ENCODE data around the gene CCDC92. TPM values are rescaled to one million over a fixed set of nuclear protein-coding genes. Genes with fewer than 3 reads are reported as not detected.
A peak's percentile ranks its signal among the peaks of the same experiment; 100 is the strongest.

The CCDC92 gene
- polyA plus RNA-seq, 2 of the 4 experiments (the other 2 are of a cell fraction) = 27.2 to 27.5 TPM

DNA sequence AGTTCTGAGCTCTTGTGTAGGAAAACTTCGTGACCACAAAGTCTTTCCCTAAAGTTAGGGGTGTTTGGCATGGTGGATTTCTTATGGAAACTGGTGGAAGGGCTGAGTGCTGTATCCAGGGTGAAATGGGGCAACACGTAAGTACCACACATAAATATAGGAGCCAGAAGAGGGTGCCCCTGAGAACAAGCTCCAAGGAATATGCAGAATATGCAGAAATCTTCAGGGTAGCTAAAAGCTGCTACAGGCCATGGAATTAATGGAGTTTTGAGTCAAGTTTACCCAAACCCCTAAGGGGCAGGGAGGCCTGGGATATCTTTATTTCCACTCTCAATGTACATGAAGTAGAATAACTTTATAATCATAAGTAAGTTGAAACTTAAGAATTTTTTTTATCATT is 44.4 kb upstream of the CCDC92 start:
- CTCF ChIA-PET = interaction anchor here (2.2 to 3.3 kb wide), 2 partner anchors 15 to 20 kb away, joined by 7 to 23 read pairs; no protein-coding TSS in a partner anchor
- H3K27ac ChIP-seq = no peak overlapping the region
- ATAC-seq (peak in 1 of 2 experiments; percentile 52; a peak in 1 of 6 replicates), DNase-seq (ENCODE audit: low read depth in 1 of 2, low spot score in 1 of 2) (no peak), FAIRE-seq (no peak)
- POLR2A ChIA-PET = no interaction called here
- no peaks in the 10 kb centered on the region for H3K9me3 ChIP-seq
- H3K4me3 ChIP-seq = no peak overlapping the region
- TF ChIP-seq ZSCAN20 (CRISPR knock-in tag; IDR thresholded peaks at IDR 0.05) = no peak
- no peak for TF ChIP-seq FOSL2 (IDR thresholded peaks at IDR 0.05)
- TF ChIP-seq FOSL2 (CRISPR knock-in tag; IDR thresholded peaks at IDR 0.05) = no peak
- peak; percentile 41 for TF ChIP-seq MAFK (IDR thresholded peaks at IDR 0.05; ENCODE audit: partially characterized antibody)
- no peak for TF ChIP-seq HOXA7 (CRISPR knock-in tag; IDR thresholded peaks at IDR 0.05)
- TF ChIP-seq SMC3 (IDR thresholded peaks at IDR 0.05) = no peak
- no peak overlapping the region for H3K4me2 ChIP-seq
- H3K4me1 ChIP-seq = no peaks in the 10 kb centered on the region
- 84% methylated on average over 2 of the region's 2 CpGs for WGBS (ENCODE audit: missing lambda C conversion rate)

DNA sequence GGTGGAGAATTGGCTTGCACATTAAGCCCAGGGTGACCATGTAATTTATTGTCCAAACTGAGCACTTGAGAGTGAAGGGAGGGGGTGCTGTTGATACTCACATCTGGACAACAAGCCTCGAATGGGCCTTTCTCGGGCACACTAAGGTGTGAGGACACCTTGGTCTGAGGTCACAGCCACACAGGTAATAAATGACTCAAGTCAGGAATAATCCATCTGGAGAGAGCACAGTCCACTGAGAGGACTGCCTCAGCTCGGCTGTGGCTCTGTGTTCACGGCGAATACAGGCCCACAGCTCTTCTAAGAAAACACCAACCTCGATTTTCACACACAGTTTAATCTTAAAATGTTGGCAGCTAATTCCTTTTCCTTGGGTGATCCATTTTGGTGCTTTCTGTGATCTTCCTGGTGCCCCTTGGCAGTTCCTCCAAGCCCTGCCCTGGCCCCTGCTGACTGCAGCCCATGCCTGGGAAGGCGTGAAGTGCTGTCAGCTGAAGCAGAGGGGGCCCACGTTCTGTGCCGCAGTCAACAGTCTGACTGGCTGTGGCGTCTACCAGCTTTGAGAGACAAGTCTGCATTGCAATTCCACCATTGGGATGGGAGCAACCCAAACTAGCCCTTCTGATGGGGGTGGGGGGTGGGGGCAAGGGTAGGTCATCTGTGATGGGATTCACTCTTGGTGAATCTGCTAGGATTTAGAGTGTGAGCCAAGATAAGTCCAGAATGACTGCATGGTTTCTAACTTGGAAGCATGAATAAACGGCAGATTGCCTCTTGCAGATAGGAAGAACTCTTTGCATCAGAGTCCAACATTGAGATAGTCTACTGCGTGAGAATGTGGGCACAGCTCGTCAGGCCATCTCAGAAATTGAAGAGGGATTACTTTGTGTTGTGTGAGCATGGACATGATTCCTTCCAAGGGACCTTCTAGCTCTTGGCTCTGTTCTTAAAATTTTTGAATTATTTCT is 43.1 kb upstream of the CCDC92 start:
- POLR2A ChIA-PET = no interaction called here
- Histone ChIP-seq H3K4me2 (no peak overlapping the region), H3K9me3 (no peaks in the 10 kb centered on the region), H3K4me1 (no peaks in the 10 kb centered on the region), H3K4me3 (no peak overlapping the region), H3K27ac (no peak overlapping the region)
- WGBS (ENCODE audit: missing lambda C conversion rate) = 89% methylated on average over 12 of the region's 13 CpGs
- ATAC-seq = no peak
- TF ChIP-seq HOXB5 (CRISPR knock-in tag; IDR thresholded peaks at IDR 0.05) = no peak
- DNase-seq (ENCODE audit: low read depth in 1 of 2, low spot score in 1 of 2) = no peak
- FAIRE-seq = no peak
- CTCF ChIA-PET = interaction anchor here (0.9 to 3.3 kb wide), 5 partner anchors 9 to 32 kb away, joined by 3 to 23 read pairs (median 7); no protein-coding TSS in a partner anchor

DNA sequence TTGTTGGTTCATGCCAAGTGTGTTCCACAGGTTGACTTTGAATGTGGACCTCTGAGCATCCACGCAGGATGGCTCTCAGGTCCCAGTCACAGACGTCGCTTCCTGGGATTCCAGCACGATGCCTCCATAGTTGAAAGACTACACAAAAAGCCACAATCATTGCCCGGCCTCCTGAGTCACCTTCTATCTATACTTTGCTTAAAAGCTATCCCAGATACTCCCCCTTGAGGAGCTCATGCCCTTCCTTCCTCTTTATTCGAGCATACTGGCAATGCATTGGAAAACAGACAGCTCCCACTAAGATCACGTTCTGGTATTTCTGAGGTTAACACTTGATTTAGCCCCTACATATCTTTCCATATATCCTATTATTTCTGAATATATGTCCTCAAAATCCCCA is 40.4 kb upstream of the CCDC92 start:
- Histone ChIP-seq H3K9me3 (no peaks in the 10 kb centered on the region), H3K4me1 (no peaks in the 10 kb centered on the region), H3K4me3 (no peak overlapping the region), H3K4me2 (no peak overlapping the region), H3K27ac (no peak overlapping the region)
- ATAC-seq (no peak), DNase-seq (ENCODE audit: low read depth in 1 of 2, low spot score in 1 of 2) (no peak), FAIRE-seq (no peak)
- ChIA-PET POLR2A (no interaction called here), CTCF (interaction anchor here (1.0 to 3.0 kb wide), 3 partner anchors 20 to 34 kb away, joined by 3 to 8 read pairs (median 4); no protein-coding TSS in a partner anchor)
- TF ChIP-seq ZSCAN20 (CRISPR knock-in tag; IDR thresholded peaks at IDR 0.05) (no peak), RFX5 (IDR thresholded peaks at IDR 0.05) (no peak), CBX8 (IDR thresholded peaks at IDR 0.05) (no peak), POLR2A (IDR thresholded peaks at IDR 0.05; ENCODE audit: low read length) (no peak), MAFK (IDR thresholded peaks at IDR 0.05; ENCODE audit: partially characterized antibody) (no peak), POLR2AphosphoS2 (conservative IDR thresholded peaks at IDR 0.05; ENCODE audit: low read length) (no peak), TP53 (CRISPR knock-in tag; IDR thresholded peaks at IDR 0.05) (no peak), ZFP36 (IDR thresholded peaks at IDR 0.05; ENCODE audit: borderline replicate concordance, partially characterized antibody) (no peak), CBX2 (IDR thresholded peaks at IDR 0.05; ENCODE audit: borderline replicate concordance, low read depth) (no peak), HEYL (CRISPR knock-in tag; IDR thresholded peaks at IDR 0.05) (no peak), NR3C1 (IDR thresholded peaks at IDR 0.05) (no peak), MAZ (IDR thresholded peaks at IDR 0.05; ENCODE audit: borderline replicate concordance, low read depth, low read length) (no peak), RCOR1 (IDR thresholded peaks at IDR 0.05; ENCODE audit: low read depth, low read length) (no peak), ESRRA (IDR thresholded peaks at IDR 0.05; ENCODE audit: borderline replicate concordance, low read length) (no peak), EHMT2 (IDR thresholded peaks at IDR 0.05; ENCODE audit: low read depth) (no peak), BHLHE40 (IDR thresholded peaks at IDR 0.05; ENCODE audit: low read depth, low read length) (no peak), JUNB (IDR thresholded peaks at IDR 0.05) (no peak)
- TF ChIP-seq, protein P1, sequence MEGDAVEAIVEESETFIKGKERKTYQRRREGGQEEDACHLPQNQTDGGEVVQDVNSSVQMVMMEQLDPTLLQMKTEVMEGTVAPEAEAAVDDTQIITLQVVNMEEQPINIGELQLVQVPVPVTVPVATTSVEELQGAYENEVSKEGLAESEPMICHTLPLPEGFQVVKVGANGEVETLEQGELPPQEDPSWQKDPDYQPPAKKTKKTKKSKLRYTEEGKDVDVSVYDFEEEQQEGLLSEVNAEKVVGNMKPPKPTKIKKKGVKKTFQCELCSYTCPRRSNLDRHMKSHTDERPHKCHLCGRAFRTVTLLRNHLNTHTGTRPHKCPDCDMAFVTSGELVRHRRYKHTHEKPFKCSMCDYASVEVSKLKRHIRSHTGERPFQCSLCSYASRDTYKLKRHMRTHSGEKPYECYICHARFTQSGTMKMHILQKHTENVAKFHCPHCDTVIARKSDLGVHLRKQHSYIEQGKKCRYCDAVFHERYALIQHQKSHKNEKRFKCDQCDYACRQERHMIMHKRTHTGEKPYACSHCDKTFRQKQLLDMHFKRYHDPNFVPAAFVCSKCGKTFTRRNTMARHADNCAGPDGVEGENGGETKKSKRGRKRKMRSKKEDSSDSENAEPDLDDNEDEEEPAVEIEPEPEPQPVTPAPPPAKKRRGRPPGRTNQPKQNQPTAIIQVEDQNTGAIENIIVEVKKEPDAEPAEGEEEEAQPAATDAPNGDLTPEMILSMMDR (IDR thresholded peaks at IDR 0.05) = no peak
- TF ChIP-seq, protein P2, sequence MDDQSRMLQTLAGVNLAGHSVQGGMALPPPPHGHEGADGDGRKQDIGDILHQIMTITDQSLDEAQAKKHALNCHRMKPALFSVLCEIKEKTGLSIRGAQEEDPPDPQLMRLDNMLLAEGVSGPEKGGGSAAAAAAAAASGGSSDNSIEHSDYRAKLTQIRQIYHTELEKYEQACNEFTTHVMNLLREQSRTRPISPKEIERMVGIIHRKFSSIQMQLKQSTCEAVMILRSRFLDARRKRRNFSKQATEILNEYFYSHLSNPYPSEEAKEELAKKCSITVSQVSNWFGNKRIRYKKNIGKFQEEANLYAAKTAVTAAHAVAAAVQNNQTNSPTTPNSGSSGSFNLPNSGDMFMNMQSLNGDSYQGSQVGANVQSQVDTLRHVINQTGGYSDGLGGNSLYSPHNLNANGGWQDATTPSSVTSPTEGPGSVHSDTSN (IDR thresholded peaks at IDR 0.05) = no peak
- TF ChIP-seq, protein P3, sequence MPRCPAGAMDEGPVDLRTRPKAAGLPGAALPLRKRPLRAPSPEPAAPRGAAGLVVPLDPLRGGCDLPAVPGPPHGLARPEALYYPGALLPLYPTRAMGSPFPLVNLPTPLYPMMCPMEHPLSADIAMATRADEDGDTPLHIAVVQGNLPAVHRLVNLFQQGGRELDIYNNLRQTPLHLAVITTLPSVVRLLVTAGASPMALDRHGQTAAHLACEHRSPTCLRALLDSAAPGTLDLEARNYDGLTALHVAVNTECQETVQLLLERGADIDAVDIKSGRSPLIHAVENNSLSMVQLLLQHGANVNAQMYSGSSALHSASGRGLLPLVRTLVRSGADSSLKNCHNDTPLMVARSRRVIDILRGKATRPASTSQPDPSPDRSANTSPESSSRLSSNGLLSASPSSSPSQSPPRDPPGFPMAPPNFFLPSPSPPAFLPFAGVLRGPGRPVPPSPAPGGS (IDR thresholded peaks at IDR 0.05) = no peak
- 91% methylated on average over 7 of the region's 7 CpGs for WGBS (ENCODE audit: missing lambda C conversion rate)

Measured in A549 (cell line).